Thoracic aorta (tissue), 2 donors: Measurements from ENCODE around the gene SLC24A3. TPM values are rescaled to one million over a fixed set of nuclear protein-coding genes. Genes with fewer than 3 reads are reported as not detected.

Source experiments
- ATAC-seq: fragments of 150-250 bp; one replicate; pipeline ENCODE4 v1.8.0; 2017; ENCODE audit warnings: low read depth; ENCODE audit not compliant: insufficient number of reproducible peaks, low FRiP score
- DNase-seq: peaks from one replicate; pipeline ENCODE4 v3.0.0-alpha.2; 2020; ENCODE audit warnings: low spot score
- H3K27ac ChIP-seq, 2 donors: fragments of 200-600 bp; sonication (generic); 1 replicate in 1 of 2; 2 replicates in 1 of 2; pipeline ENCODE4 v1.5.1; 2016; ENCODE audit warnings: mild to moderate bottlenecking in 2 of 2, moderate library complexity in 2 of 2
- H3K27me3 ChIP-seq: fragments of 200-600 bp; sonication (generic); replicated peaks from 2 replicates; pipeline ENCODE4 v1.6.0; 2016; ENCODE audit warnings: mild to moderate bottlenecking; ENCODE audit not compliant: insufficient read depth
- H3K36me3 ChIP-seq: fragments of 200-600 bp; sonication (generic); one replicate; pipeline ENCODE4 v1.5.1; 2016
- H3K4me1 ChIP-seq, 2 donors: fragments of 200-600 bp; sonication (generic); 1 replicate in 1 of 2; 2 replicates in 1 of 2; pipeline versions ENCODE4 v1.5.1 to v1.6.0; 2016; ENCODE audit warnings: low read depth in 2 of 2, mild to moderate bottlenecking in 1 of 2; ENCODE audit not compliant: control insufficient read depth in 1 of 2
- H3K4me3 ChIP-seq: fragments of 200-600 bp; sonication (generic); 2 replicates; pipeline ENCODE4 v1.5.1; 2016; ENCODE audit warnings: mild to moderate bottlenecking
- H3K9me3 ChIP-seq: fragments of 200-600 bp; sonication (generic); 2 replicates; pipeline ENCODE4 v1.5.1; 2016
- total RNA-seq, 2 donors: library from RNA; depleted of rRNA; stranded (reverse); fragments of >200 nt; gene quantifications; one replicate each; pipeline versions ENCODE4 v1.1.0 to v1.2.3, GENCODE V29; 2016
- TF ChIP-seq, protein P1 (sequence below): fragments of 200-600 bp; sonication (generic); IDR thresholded peaks from one replicate; pipeline ENCODE4 v1.5.1; 2019; ENCODE audit warnings: antibody characterized with exemption

Gene SLC24A3
- total RNA-seq, 2 donors from 2014 or later = 8.3 to 31.4 TPM

- DNase-seq (no peak), ATAC-seq (no peak)
- TF ChIP-seq, protein P1, sequence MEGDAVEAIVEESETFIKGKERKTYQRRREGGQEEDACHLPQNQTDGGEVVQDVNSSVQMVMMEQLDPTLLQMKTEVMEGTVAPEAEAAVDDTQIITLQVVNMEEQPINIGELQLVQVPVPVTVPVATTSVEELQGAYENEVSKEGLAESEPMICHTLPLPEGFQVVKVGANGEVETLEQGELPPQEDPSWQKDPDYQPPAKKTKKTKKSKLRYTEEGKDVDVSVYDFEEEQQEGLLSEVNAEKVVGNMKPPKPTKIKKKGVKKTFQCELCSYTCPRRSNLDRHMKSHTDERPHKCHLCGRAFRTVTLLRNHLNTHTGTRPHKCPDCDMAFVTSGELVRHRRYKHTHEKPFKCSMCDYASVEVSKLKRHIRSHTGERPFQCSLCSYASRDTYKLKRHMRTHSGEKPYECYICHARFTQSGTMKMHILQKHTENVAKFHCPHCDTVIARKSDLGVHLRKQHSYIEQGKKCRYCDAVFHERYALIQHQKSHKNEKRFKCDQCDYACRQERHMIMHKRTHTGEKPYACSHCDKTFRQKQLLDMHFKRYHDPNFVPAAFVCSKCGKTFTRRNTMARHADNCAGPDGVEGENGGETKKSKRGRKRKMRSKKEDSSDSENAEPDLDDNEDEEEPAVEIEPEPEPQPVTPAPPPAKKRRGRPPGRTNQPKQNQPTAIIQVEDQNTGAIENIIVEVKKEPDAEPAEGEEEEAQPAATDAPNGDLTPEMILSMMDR = no peak
- Histone ChIP-seq H3K4me3 (no peak overlapping the region), H3K9me3 (no peaks in the 10 kb centered on the region), H3K36me3 (no peaks in the 10 kb centered on the region), H3K27me3 (no peaks in the 10 kb centered on the region), H3K4me1 (peaks cover 0 to 10% of the 10 kb centered on the region in 2 donors), H3K27ac (no peak overlapping the region)
Measured at GRCh38 chr20:19709635-19710335, 497.3 kb downstream of the SLC24A3 start.

DNA sequence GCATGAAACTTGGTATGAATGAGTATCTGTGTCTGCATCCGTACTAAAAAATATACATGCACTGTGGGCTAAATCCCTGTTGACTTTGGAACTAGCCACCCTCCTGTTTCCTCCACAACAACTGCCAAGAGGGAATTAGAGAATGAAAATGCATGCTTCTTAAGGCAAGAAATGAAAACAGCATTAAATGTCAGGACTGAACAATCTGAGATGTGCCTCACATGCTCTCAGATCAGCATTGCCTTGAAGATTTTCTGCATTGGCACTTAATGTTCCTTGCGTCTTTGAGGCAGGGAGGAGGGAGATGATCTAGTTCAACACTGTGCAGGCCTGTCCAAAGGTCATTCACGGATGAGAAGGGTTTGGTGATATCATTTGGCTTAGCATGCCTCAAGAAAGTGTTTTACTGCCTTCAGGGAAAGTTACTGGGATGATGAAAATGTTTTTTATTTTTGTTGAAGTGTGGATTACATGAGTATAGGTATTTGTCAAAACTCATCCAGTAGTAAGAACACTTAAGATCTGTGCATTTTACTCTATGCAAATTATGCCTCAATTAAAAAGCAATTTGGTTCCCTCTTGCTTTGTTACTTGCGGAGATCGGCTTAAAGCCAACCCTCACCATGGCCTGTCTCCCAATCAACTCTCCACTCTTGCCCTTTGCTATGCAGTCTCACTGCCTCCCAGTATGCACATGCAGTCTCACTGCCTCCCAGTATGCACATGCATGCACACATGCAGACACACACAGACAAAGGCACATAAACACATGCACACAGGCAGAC lies 498.1 kb downstream of the SLC24A3 start:
- ATAC-seq = no peak
- TF ChIP-seq, protein P1 = no peak
- Histone ChIP-seq H3K9me3 (no peaks in the 10 kb centered on the region), H3K27me3 (no peaks in the 10 kb centered on the region), H3K4me3 (no peak overlapping the region), H3K27ac (no peak overlapping the region), H3K4me1 (peaks cover 0 to 10% of the 10 kb centered on the region in 2 donors), H3K36me3 (no peaks in the 10 kb centered on the region)
- no peak for DNase-seq

GRCh38 chr20:19711126-19711525 lies 498.7 kb downstream of the SLC24A3 start:
- Histone ChIP-seq H3K9me3 (no peaks in the 10 kb centered on the region), H3K27ac (no peak overlapping the region), H3K4me1 (peaks cover 0 to 10% of the 10 kb centered on the region in 2 donors), H3K36me3 (no peaks in the 10 kb centered on the region), H3K4me3 (no peak overlapping the region), H3K27me3 (no peaks in the 10 kb centered on the region)
- TF ChIP-seq, protein P1 = no peak
- DNase-seq (no peak), ATAC-seq (no peak)

GRCh38 chr20:19712721-19713260 lies 500.3 kb downstream of the SLC24A3 start:
- H3K4me1 ChIP-seq = peaks cover 0 to 10% of the 10 kb centered on the region in 2 donors
- ATAC-seq = no peak
- H3K4me3 ChIP-seq = no peak overlapping the region

More at GRCh38 chr20:19712721-19713260, 500.3 kb downstream of the SLC24A3 start:
- DNase-seq = no peak
- Histone ChIP-seq H3K27ac (no peak overlapping the region), H3K27me3 (no peaks in the 10 kb centered on the region), H3K9me3 (no peaks in the 10 kb centered on the region), H3K36me3 (no peaks in the 10 kb centered on the region)
- TF ChIP-seq, protein P1 = no peak
